ENCODE data around the gene NTMT1. TPM values are rescaled to one million over a fixed set of nuclear protein-coding genes. Genes with fewer than 3 reads are reported as not detected.

Gene NTMT1
- 91.2 to 107 TPM (median 95.0 TPM) in 5 replicates for total RNA-seq (2022; extraction: Qiagen RNA extraction; ENCODE audit: low read depth)

GRCh38 chr9:129626079-129626624 lies at the start of gene NTMT1:
Gene NTMT1, plus strand, starts transcription at chr9:129626163. Its CDS starts 6,541 bp downstream, at chr9:129632704.

GRCh38 chr9:129620669-129621295 lies 5.2 kb upstream of the NTMT1 start, which contains the start of gene C9orf50:
Gene C9orf50, minus strand, starts transcription at chr9:129621101. Its CDS starts 527 bp downstream, at chr9:129620574.

GRCh38 chr9:129641750-129642585 lies 16.0 kb downstream of the NTMT1 start, which contains the start of gene ASB6:
Gene ASB6, minus strand, starts transcription at chr9:129642151. Its CDS starts 152 bp downstream, at chr9:129641999.

GRCh38 chr9:129665389-129665775 lies 39.4 kb downstream of the NTMT1 start, which contains the start of gene PRRX2:
Gene PRRX2, plus strand, starts transcription at chr9:129665647. Its CDS starts 221 bp downstream, at chr9:129665868.

Other genes starting within 250 kb of the NTMT1 start
- gene C9orf50, start 5.1 kb upstream of the NTMT1 start, total RNA-seq (2022; extraction: Qiagen RNA extraction; ENCODE audit: low read depth): 0.08 TPM in 1 of 5 replicates, not detected in the others
- gene ASB6, start 16.0 kb downstream of the NTMT1 start, total RNA-seq (2022; extraction: Qiagen RNA extraction; ENCODE audit: low read depth): 22.0 to 25.5 TPM (median 24.9 TPM) in 5 replicates
- 2.8 to 7.8 TPM (median 5.9 TPM) in 5 replicates for gene PRRX2, start 39.5 kb downstream of the NTMT1 start, total RNA-seq (2022; extraction: Qiagen RNA extraction; ENCODE audit: low read depth)
- gene PTGES, start 126.9 kb downstream of the NTMT1 start, total RNA-seq (2022; extraction: Qiagen RNA extraction; ENCODE audit: low read depth): 91.3 to 105 TPM (median 100 TPM) in 5 replicates
- gene TOR1B, start 177.0 kb downstream of the NTMT1 start, total RNA-seq (2022; extraction: Qiagen RNA extraction; ENCODE audit: low read depth): 21.3 to 26.1 TPM (median 24.7 TPM) in 5 replicates
- gene TOR1A, start 198.0 kb downstream of the NTMT1 start, total RNA-seq (2022; extraction: Qiagen RNA extraction; ENCODE audit: low read depth): 57.3 to 66.4 TPM (median 65.0 TPM) in 5 replicates
- 47.8 to 58.0 TPM (median 52.0 TPM) in 5 replicates for gene C9orf78, start 209.1 kb downstream of the NTMT1 start, total RNA-seq (2022; extraction: Qiagen RNA extraction; ENCODE audit: low read depth)
- gene USP20, start 209.3 kb downstream of the NTMT1 start, total RNA-seq (2022; extraction: Qiagen RNA extraction; ENCODE audit: low read depth): 5.3 to 6.3 TPM (median 5.6 TPM) in 5 replicates